GM19438 (cell line): ENCODE data around the gene CTDSP2.
"Not testable (repeated sequence)": the region's sequence is repeated elsewhere in the genome, so short reads cannot be mapped to it uniquely, and the experiment has no call there.

Source experiments
- ATAC-seq: cut with Tn5 transposase; IDR thresholded peaks from one replicate; pipeline ENCODE4 v1.9.1; 2021; ENCODE audit warnings: low read depth; ENCODE audit not compliant: unreplicated experiment

CTDSP2 gene

DNA sequence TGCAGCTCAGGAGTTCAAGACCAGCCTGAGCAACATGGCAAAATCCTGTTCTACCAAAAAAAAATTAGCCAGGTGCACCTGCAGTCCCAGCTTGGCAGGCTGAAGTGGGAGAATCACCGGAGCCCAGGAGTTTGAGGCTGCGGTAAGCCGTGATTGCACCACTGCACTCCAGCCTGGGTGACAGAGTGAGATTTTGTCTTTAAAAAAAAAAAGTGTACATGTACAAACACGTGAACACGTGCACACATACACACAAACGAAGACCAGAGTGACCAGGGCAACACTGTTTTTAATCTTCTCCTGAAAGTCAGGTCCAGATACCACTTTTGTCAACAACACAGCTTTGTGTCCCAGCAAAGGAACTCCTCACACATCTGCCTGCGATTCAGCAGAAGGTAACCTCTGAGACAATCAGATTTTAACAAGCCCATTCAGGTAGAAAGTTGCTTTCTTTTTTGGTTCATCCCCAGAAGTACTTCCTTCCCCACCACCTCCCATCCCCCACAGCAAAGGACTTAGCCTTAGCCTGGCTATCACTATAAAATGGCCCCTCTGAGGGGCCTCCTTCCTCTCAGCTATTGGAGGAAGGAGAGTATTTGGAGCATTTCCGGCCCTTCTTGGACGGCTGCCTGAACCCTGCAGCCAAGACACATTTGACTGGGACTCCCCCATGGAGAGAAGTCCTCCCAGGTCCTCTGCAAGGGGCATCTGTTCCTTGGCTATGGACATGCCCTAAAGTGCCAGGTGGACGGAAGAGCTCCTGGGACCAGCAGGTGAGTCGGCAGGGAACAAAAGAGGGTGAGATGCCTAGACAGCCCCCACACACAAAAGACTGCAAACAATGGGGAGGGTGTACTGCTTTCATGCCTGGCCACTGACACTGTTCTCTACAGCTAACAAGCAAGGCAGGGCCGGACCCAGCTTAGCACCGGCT, 9.8 kb downstream of the CTDSP2 start:
- ATAC-seq, result peak; percentile 46

DNA sequence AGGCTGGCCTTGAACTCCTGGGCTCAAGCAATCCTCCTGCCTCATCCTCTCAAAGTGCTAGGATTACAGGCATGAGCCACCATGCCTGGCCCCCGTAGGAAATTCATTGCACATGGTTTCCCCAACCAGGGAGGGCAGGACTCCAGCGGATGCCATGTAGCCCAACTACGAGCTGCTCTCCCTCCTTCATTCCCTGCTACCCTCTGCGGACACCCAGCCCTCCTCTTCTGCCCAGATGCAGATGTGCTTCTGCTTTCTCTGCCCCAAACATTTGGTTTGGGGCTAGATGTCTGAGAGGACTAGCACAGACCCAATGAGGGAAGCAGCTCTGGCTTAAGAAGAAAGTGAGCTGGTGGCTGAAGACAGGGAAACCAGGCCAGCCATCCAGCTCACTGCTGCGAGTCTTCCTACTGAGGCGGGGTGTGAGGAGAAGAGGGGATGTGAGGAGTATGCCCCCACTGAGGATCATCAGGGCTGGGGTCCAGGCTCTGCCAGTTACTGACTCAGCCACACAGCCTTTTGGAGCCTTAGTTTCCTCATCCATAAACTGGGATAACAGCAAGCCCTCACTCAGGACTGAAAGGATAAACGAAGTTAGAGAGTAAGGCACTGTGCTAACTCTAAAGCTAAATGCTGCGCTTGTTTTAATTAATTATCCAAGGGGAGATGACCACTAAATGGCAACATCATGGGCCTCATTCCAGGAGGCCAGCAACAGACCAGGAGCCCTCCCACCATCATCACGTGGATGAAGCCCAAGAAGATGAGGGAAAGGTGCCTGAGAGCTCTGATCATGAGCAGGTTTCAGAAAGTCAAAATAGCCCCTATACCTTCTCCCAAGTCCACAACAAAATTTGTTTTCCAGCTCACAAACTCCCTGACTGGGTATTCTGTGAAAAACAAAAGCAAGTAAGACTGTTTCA, 10.9 kb downstream of the CTDSP2 start:
- no peak for ATAC-seq

DNA sequence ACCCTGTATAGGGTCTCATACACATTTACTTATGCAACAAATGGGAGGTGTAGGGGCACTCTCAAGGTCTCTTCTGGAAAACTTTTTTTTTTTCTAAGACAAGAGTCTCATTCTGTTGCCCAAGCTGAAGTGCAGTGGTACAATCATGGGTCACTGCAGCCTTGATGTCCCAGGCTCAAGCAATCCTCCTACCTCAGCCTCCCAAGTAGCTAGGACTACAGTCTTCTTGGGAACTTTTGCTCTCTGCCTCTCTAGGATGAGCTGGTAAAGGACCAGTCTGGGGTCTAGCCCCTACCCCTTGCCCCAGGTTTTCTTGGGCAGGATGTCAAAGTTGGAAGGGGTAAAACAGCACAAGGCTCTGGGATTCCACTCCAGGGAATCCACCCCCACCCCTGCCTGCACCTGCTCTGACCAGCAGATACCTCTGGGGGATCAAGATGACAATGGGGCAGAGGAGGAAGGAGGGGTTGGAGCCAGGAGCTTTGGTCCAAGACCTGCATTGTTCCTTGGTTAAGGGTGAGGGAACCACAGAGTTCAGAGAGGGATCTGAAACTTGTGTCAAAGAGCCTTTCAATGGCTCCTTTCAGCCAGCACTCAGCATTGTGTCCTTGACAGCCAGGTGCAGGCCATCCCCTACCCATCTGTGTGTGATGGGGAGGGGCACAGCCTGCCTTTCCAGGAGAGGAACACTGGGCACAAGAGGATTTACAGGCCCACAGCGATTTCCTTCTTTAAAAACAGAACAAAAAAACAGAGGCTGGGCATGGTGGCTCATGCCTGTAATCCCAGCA, 12.2 kb downstream of the CTDSP2 start:
- no peak for ATAC-seq

DNA sequence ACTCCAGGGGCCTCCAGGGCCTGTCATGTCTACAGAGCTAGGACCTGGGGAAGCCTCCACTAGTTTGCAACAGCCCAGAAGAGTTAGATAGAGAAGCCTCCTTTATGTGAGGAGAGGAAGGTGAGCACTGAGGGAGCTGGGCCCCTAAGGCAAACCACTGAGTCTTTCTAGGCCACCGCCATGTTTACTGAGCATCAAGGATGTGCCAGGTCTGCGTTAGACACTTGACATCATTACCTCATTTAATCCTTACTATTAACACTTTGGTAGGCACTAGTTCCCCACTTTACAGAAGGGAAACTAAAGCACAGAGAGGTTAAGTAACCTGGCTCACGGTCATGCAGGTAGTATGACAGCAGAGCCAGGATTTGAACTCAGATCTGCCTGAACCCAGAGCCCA, 12.9 kb downstream of the CTDSP2 start:
- no peak for ATAC-seq

DNA sequence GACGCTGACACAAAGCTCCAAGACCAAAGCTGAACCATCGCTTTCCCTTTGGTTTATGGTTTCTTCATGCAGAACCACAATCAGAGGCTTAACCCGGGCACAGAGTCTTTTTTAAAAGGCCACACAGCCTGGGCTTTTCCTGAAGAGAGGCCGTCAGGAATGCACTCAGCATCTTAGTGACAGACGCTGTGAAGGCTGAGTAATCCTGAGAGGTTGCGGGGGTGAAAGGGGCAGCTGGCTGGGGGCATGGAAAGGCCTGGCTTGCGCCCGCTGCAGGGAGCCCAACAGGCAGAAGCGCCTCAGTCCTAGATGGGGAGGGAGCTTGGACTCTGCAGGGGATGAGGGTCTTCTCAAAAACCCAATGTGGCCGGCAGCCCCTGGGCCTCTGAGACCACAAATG, 13.6 kb downstream of the CTDSP2 start:
- ATAC-seq, result no peak

DNA sequence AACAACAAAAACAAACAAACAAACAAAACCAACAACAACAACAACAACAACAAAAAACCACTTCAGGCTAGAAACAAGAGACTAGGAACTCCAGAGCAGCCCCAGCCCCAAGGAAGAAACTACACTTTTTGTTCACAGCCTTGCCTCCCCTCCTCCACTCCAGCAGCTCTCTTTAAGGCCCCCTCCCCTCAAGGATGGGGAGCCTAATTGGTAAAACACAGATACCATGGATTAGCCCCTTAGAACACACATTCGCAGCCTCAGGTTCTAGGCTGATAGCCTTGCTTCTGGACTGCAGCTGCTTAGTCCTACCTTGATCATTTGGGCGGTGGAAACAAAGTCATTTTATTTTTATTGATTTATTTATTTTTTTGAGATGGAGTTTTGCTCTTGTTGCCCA, 16.1 kb downstream of the CTDSP2 start:
- ATAC-seq, result no peak

DNA sequence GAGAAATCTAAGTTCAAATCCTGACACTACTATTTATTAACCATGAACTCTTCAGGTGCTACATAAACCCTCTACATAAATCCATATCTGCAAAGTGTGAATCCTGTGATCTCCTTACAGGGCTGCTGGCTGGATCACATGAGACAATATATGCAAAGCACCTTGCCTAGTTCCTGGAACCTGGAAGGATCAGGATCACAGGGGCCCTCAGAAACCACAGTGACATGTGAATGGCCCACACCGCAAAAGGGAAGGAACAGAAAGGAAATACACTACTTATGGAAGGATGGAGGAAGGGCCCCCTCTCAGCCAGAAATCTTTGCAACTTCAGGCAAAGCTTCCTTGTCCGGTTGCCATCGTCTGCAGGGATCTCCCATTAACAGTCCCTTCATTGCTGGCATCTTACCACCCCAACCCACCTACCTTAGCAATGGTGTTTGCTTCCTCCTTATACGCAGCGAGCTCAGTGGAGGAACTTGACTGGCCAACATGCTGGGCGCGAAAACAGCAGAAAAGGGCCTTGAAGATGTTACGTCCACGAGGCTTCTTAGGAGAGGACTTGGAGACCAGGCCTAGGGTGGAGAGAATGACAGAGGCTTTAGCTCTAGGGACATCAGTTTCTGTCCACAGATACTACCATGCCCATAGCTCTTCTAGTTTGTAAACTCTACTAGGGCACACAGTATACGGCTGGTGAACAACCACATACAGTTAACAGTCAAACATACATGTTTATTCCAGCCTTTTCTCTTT, 17.3 kb downstream of the CTDSP2 start:
- ATAC-seq, result no peak

DNA sequence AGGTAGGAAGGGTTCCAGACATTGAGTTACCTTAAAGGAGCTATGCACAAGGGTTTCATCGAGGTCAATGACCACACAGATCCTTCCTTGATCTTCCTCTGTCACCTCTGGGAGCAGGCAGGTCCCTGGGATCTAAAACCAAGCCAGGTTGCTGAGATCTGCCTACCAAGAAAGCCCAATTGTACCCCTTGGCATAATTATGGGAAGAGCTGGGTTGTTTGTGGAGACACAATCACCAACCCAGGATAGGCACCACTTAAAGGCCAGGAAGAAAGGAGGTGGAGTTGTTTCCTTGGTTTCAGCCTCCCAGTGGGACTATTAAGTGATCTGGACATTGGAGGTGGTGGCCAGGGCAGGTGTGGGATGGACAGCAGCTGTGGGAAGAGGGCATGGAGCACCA, 19.6 kb downstream of the CTDSP2 start:
- no peak for ATAC-seq

DNA sequence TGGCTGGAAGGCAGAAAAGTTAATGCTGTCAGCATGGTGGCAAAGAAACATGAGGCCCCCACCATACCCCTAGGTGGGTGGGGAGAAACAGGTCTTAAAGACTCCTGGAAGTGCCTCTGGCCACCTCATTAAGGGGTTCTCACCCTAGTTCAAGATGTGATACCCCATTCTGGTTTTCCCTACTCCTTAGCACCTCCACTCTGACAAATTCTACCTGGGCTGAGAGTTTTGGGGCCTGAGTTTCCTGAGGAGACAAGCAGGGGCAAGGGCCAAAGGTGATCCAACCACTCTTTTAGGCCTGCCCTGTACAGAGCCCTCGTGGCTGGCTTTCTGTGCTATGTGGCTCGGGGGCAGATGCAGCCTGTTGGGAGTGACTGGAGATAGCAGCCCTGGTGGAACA, 20.1 kb downstream of the CTDSP2 start:
- ATAC-seq, result no peak

DNA sequence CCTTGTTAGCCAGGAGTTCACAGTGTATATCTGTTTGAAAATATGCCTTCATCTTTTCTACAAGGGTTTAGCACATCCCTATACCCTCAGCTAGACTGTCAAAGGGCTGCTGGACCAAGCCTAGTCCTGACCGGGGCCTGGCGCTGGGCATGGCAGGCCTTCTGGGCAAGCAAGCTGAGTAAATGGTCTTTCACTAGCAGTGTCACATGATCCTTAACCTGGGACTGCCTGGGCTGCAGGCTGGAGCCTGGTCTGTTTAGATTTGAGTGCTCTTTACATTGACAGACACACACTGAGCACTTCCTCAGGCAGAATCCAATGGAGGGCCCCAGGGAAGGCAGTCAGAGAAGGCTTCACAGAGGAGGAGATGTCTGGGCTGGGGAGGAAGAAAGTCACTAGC, 21.1 kb downstream of the CTDSP2 start:
- ATAC-seq, result no peak

DNA sequence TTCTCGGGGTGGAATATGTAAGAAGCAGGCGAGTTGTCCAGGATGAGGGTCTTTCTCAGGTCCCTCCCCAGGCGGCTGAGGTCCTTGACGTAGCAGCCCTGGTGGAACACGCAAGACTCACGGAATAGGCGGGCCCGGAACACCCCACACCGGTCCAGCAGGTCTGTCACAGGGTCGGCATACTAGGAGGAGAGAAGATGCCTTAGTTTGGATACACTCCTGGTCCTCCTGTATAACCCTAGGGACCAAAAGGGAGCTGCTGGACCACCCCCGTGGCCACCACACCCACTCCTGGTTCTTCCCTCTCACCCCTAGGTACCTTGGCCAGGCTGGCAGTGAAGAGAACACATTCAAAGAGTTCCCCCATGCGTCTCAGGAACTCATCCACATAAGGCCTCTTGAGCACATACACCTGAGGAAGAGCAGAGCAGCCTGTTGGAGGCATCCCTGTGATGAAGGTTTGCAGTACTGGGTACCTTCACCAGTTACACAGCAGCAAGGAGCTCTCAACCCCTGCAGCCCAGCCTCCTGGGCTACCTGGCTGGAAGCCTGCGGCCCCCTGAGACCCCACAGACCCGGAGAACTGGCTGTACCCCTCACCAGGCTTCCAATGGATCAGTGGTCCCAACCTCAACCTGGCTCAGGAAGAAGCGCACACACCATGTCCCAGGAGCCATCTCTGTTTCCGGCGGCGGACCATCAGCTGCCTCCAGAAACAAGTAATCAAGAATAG, 22.5 kb downstream of the CTDSP2 start:
- ATAC-seq, result no peak

DNA sequence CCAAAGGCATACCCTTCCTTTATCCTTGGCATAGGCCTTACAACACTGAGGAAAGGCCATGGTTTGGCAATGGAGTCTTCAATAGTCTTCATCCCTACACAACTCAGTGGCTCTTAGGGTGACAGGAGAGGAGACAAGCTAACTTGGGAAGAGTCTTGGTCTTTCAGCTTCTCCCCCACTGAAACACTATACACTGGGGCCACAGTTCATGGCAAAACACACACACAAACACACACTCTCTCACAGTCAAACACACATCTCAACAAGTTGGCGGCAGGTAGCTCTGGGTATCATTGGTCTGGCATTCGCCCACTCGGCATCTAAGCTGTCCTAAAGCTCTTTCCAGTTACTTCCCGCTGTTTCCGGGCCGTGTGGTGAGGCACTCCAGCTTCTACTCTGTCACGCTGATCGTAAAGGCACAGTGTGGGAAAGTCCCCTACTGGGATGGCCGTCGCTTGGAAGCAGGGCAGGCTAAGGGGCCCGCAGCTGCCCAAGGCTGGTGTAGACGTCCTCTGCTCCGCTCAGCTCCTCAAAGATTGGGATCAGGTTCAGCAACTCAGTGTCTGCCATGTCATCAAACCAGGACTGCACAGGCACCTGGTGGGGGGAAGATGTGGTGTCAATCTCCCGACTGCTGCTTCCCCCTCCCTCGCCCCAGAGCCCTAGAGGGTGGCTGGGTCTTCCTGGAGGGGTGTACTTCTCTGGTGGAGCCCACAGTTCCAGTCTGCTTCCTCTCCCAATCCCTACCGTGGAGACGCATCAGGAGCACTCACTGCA, 23.2 kb downstream of the CTDSP2 start:
- ATAC-seq, result no peak

DNA sequence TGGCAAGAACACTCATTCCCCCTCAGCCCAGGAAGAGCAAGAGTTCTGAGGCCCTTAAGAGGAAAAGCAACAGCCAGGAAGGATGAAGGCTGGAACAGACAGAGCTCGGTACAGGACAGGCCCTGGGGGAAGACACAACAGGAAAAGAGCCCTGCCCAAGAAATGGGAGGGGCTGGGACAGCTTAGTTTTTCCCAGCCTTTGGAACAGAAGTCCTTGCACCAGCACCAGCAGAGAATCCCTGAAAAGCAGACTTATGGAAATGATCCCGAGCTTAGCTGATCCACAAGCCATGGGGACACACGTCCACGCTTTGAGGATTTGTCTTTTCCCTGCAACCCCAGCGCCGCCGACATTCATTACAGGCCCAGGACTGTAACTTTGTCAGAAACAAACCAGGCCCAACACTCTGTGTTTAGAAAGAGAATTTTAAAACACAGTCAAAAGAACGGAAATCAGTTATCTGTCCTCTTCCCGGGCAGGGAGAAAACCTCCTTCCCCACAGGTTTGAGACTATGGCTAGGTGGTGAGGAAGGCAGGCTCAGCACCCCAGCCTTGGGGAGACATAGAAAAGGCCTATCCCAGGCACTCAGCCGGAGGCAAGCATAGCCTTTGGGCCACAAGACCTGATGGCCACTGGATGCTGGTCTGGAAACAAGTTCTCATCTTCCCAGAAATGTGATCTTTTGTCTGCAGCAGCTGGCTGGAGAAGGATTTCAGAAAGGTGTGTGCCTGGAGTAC, 24.0 kb downstream of the CTDSP2 start:
- ATAC-seq, result no peak

DNA sequence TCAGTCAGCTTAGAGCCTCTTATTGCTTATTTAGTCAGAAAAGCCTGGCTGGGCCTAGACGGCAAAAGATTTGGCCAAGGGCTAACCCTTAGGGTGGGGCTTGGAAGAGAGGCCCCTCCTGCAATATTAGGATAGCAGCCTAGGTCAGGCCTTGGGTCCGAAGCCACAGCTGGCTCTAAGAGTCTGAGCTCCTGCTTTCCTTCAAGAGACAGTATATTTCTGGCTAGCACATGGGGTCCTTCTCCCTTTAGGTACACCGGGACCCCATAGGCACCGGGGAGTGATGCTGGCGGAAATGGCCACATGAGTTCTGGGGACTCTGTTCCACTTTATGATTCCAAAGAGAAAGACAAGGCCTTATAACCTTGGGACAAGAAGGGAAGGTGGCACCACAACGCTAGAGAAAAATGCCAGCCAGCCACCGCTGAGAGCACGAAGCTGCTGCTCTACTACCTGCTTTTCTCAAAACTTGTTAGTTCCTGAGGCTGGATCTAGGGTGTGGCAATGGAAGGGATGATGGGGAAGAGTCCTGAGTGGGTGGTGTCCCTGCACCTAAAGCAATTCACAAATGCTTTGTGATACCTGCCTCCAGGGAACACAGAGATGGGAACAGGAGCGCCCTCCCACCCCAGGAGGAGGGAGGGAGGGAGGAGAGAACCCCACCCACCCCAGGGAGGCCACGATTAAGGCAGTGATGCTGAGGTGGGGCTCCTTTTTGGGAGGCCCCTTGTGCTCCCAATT, 24.9 kb downstream of the CTDSP2 start:
- no peak for ATAC-seq

DNA sequence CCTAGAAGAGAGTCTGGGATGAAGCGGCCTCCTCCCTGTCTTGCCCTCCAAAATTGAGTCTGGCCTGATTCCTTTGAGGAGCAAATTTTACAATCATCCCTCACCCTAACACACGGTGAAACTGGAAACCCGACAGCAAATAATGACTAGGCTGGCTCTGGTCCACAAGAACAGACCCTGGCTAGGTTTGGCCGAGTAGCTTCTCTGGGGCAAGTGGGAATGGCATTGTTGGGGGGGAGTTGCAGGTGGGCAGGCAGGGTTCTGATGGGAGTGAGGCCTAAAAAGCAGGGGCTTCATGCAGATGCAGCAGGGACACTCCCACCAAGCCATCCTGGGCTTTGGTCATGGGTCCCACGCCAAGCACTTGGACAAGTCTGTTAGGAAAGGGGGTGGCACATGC, 25.5 kb downstream of the CTDSP2 start:
- ATAC-seq, result not testable (repeated sequence)

DNA sequence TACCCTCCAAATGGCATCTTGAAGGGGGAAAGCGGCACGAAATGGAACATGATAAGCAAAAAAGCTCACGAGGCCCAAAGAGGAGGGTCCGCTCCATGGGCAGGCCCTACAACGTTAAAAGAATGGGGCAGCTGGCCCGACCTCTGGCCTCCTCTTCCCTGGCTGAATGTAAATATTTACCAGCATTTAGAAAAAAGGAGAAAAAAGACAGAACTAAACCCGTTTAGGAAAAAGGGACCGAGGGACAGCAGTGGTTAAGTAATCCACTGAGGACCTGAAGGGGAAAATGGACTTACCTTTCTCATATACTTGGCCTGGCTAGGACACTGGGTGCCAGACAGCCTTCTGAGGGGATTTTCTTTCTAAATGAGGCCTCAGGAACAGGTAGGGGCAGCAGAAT, 26.4 kb downstream of the CTDSP2 start:
- not testable (repeated sequence) for ATAC-seq

DNA sequence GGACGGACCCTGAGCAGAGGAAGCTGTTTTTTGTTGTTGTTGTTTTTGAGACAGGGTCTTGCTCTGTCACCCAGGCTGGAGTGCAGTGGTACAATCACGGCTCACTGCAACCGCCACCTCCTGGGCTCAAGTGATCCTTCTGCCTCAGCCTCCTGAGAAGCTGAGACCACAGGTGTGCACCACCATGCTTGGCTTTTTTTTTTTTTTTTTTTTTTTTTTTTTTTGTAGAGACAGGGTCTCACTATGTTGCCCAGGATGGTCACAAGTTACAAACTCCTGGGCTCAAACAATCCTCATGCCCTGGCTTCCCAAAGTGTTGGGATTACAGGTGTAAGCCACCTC, 28.6 kb downstream of the CTDSP2 start:
- ATAC-seq, result not testable (repeated sequence)
